OCI-LY3 (cell line): Measurements from ENCODE around the gene TSPAN14.

Experiments used
- H2AFZ ChIP-seq: fragments of 200-600, 300-600 bp; shearing (Covaris generic); 2 replicates; pipeline ENCODE4 v1.6.0; 2014; ENCODE audit warnings: antibody characterized with exemption, low read depth, low read length
- H3K27ac ChIP-seq: fragments of 200-600, 300-600 bp; sonication (generic); 2 replicates; pipeline ENCODE4 v1.5.1; 2014; ENCODE audit warnings: mild to moderate bottlenecking, low read length, moderate library complexity, mixed read lengths
- H3K27me3 ChIP-seq: fragments of 200-600, 300-600 bp; sonication (generic); 2 replicates; pipeline ENCODE4 v1.6.1; 2014; ENCODE audit warnings: low read depth, low read length, mixed read lengths
- H3K36me3 ChIP-seq: fragments of 200-600, 300-600 bp; sonication (generic); replicated peaks from 2 replicates; pipeline ENCODE3; 2014; ENCODE audit warnings: low read depth, low read length, mixed read lengths
- H3K4me1 ChIP-seq: fragments of 300-600, 200-600 bp; sonication (generic); 2 replicates; pipeline ENCODE4 v1.6.1; 2014; ENCODE audit warnings: low read length, mixed read lengths
- H3K4me2 ChIP-seq: fragments of 200-600, 300-600 bp; sonication (generic); 2 replicates; pipeline ENCODE4 v1.6.1; 2014; ENCODE audit warnings: low read length, mixed read lengths
- H3K4me3 ChIP-seq: fragments of 300-600, 200-600 bp; sonication (generic); 2 replicates; pipeline ENCODE4 v1.5.1; 2014; ENCODE audit warnings: antibody characterized with exemption, mild to moderate bottlenecking, low read length, moderate library complexity
- H3K79me2 ChIP-seq: fragments of 300-600, 200-600 bp; shearing (Covaris generic); 2 replicates; pipeline ENCODE4 v1.6.1; 2014; ENCODE audit warnings: mild to moderate bottlenecking, low read length, mixed read lengths
- H3K9ac ChIP-seq: fragments of 300-600, 200-600 bp; shearing (Covaris generic); 2 replicates; pipeline ENCODE4 v1.6.0; 2014; ENCODE audit warnings: mild to moderate bottlenecking, low read length, moderate library complexity
- H3K9me3 ChIP-seq: fragments of 200-600, 300-600 bp; shearing (Covaris generic); 2 replicates; pipeline ENCODE4 v1.6.1; 2014; ENCODE audit warnings: low read length, mixed read lengths; ENCODE audit not compliant: insufficient read depth
- H4K20me1 ChIP-seq: fragments of 200-600, 300-600 bp; sonication (generic); 2 replicates; pipeline ENCODE4 v1.6.1; 2016; ENCODE audit warnings: low read length, mixed read lengths; ENCODE audit not compliant: insufficient read depth
- CTCF ChIP-seq: fragments of 200-600, 300-600 bp; sonication (generic); IDR thresholded peaks from 2 replicates; pipeline ENCODE4 v1.5.1; 2014; ENCODE audit warnings: antibody characterized with exemption, low read length, low read depth
- EZH2phosphoT487 ChIP-seq: fragments of 200-600 bp; shearing (Covaris generic); IDR thresholded peaks from 2 replicates; pipeline ENCODE4 v1.6.1; 2018; ENCODE audit warnings: antibody characterized with exemption, mixed run types, low read depth

The TSPAN14 gene

GRCh38 chr10:80538481-80539185 lies 84.5 kb downstream of the TSPAN14 start:
- no peak overlapping the region for H3K27ac ChIP-seq
- no peaks in the 10 kb centered on the region for H4K20me1 ChIP-seq
- H3K4me1 ChIP-seq: peaks cover 37% of the 10 kb centered on the region
- H3K27me3 ChIP-seq: no peaks in the 10 kb centered on the region
- H3K4me2 ChIP-seq: no peak overlapping the region
- no peak overlapping the region for H3K4me3 ChIP-seq
- no peaks in the 10 kb centered on the region for H3K9me3 ChIP-seq
- no peaks in the 10 kb centered on the region for H3K79me2 ChIP-seq
- H3K9ac ChIP-seq: no peak overlapping the region
- no peak overlapping the region for H2AFZ ChIP-seq
- no peak for TF ChIP-seq CTCF
- no peak for TF ChIP-seq EZH2phosphoT487
- no peaks in the 10 kb centered on the region for H3K36me3 ChIP-seq

GRCh38 chr10:80539421-80540031 lies 85.4 kb downstream of the TSPAN14 start:
- H3K9ac ChIP-seq: no peak overlapping the region
- peak overlapping the region; percentile 86 for H3K4me2 ChIP-seq
- no peak for TF ChIP-seq CTCF
- no peak for TF ChIP-seq EZH2phosphoT487
- no peaks in the 10 kb centered on the region for H3K9me3 ChIP-seq
- H3K79me2 ChIP-seq: no peaks in the 10 kb centered on the region
- no peaks in the 10 kb centered on the region for H3K27me3 ChIP-seq
- no peak overlapping the region for H3K4me3 ChIP-seq
- no peak overlapping the region for H2AFZ ChIP-seq
- H3K27ac ChIP-seq: peak overlapping the region; percentile 46
- H4K20me1 ChIP-seq: no peaks in the 10 kb centered on the region
- H3K4me1 ChIP-seq: peaks cover 37% of the 10 kb centered on the region
- H3K36me3 ChIP-seq: no peaks in the 10 kb centered on the region

- H3K9ac ChIP-seq: no peak overlapping the region
- no peak overlapping the region for H2AFZ ChIP-seq
- H3K4me2 ChIP-seq: peak overlapping the region; percentile 86
- H4K20me1 ChIP-seq: no peaks in the 10 kb centered on the region
- no peaks in the 10 kb centered on the region for H3K27me3 ChIP-seq
- H3K27ac ChIP-seq: peak overlapping the region; percentile 46
- H3K9me3 ChIP-seq: no peaks in the 10 kb centered on the region
- H3K79me2 ChIP-seq: no peaks in the 10 kb centered on the region
- no peaks in the 10 kb centered on the region for H3K36me3 ChIP-seq
- H3K4me1 ChIP-seq: peaks cover 37% of the 10 kb centered on the region
- TF ChIP-seq CTCF (no peak), EZH2phosphoT487 (no peak)
- no peak overlapping the region for H3K4me3 ChIP-seq
Observed at GRCh38 chr10:80540136-80540535, 86.0 kb downstream of the TSPAN14 start.

- Histone ChIP-seq H3K79me2 (no peaks in the 10 kb centered on the region), H3K9me3 (no peaks in the 10 kb centered on the region), H3K4me3 (peak overlapping the region; percentile 56; the same call in 1 of the 2 replicates), H3K9ac (no peak overlapping the region), H4K20me1 (no peaks in the 10 kb centered on the region), H3K27ac (no peak overlapping the region), H2AFZ (no peak overlapping the region), H3K36me3 (no peaks in the 10 kb centered on the region), H3K4me1 (peaks cover 37% of the 10 kb centered on the region), H3K27me3 (no peaks in the 10 kb centered on the region), H3K4me2 (peak overlapping the region; percentile 86)
- TF ChIP-seq CTCF: no peak
Observed at GRCh38 chr10:80540618-80540980, 86.5 kb downstream of the TSPAN14 start.
